ENCODE measurements around the gene IL1RL2.
A peak's percentile ranks its signal among the peaks of the same experiment; 100 is the strongest.

The IL1RL2 gene

DNA sequence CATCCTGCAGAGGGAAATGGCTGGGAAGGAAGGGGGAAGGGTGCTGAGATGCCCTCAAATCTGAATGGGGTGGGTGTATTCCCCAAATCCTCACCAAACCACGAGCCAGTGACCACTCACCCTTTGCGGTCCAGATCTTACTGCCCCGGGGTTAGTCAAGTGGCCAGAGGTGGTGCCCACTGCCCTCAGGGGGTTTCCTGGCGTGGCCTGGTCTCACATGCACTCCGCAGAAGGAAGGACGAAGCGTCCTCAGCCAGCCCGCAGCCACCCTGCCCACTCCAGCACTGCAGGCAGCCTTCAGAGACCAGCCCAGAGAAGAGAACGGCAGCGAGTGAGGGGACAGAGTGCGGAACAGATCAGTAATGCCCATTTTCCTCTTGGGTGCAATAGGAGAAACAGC, 50.4 kb downstream of the IL1RL2 start:
- H3K36me3 ChIP-seq (ENCODE audit: control insufficient read depth in 2 of 2, insufficient read depth in 2 of 2, low read length in 2 of 2) = no peaks in the 10 kb centered on the region
- peaks cover 4 to 8% of the 10 kb centered on the region in 2 donors for H3K4me1 ChIP-seq (ENCODE audit: control insufficient read depth in 2 of 2, insufficient read depth in 2 of 2, low read length in 2 of 2)

DNA sequence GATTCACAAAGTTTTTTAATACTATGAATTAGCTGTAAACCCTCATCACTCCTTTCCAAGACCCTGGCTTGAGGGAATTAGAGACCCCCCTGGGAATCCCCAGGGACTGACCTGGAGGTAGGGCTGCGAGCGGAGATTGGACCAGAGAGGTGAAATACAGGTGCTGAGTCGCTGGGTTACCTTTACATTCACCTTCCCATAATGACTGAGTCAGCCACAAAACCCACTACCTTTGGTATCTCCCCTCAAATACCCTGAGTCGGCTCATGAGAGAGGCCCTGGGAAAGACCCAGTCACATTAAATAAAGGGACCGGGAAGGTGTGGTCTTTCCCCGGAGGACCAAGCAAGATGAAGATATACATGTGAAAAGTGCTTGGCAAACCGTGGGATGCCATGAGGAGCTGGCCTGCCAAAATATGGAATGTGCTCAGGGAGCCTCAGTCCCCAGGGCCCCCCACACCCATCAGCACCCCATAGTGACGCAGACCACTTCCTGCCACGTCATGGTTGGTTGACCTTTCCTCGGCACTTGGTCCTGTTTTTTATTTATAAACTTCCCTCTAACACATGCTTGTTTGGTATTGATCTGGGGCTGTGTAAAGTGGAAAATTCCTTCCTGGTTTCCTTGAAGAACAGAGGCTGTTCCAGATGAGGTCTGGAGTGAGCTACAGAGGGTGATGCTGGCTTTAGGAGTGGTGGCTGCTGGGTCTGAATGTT, 51.4 kb downstream of the IL1RL2 start:
- no peaks in the 10 kb centered on the region for H3K9me3 ChIP-seq (ENCODE audit: control insufficient read depth in 2 of 2, low read length in 2 of 2)
- no peak overlapping the region for H3K4me3 ChIP-seq (ENCODE audit: low read length in 2 of 2)
- H3K9ac ChIP-seq (ENCODE audit: low read depth in 1 of 2, low read length in 2 of 2) = no peak overlapping the region
- no peak overlapping the region for H3K27ac ChIP-seq (ENCODE audit: low read depth in 2 of 2, low read length in 2 of 2)
- peaks cover 4 to 8% of the 10 kb centered on the region in 2 donors for H3K4me1 ChIP-seq (ENCODE audit: control insufficient read depth in 2 of 2, insufficient read depth in 2 of 2, low read length in 2 of 2)
- no peaks in the 10 kb centered on the region for H3K27me3 ChIP-seq (ENCODE audit: control insufficient read depth in 2 of 2, insufficient read depth in 2 of 2, low read length in 2 of 2)
- no peaks in the 10 kb centered on the region for H3K36me3 ChIP-seq (ENCODE audit: control insufficient read depth in 2 of 2, insufficient read depth in 2 of 2, low read length in 2 of 2)

More for the DNA sequence above, 50.4 kb downstream of the IL1RL2 start:
- Histone ChIP-seq H3K27ac (ENCODE audit: low read depth in 2 of 2, low read length in 2 of 2) (no peak overlapping the region), H3K9ac (ENCODE audit: low read depth in 1 of 2, low read length in 2 of 2) (no peak overlapping the region), H3K4me3 (ENCODE audit: low read length in 2 of 2) (no peak overlapping the region), H3K27me3 (ENCODE audit: control insufficient read depth in 2 of 2, insufficient read depth in 2 of 2, low read length in 2 of 2) (no peaks in the 10 kb centered on the region), H3K9me3 (ENCODE audit: control insufficient read depth in 2 of 2, low read length in 2 of 2) (no peaks in the 10 kb centered on the region)

DNA sequence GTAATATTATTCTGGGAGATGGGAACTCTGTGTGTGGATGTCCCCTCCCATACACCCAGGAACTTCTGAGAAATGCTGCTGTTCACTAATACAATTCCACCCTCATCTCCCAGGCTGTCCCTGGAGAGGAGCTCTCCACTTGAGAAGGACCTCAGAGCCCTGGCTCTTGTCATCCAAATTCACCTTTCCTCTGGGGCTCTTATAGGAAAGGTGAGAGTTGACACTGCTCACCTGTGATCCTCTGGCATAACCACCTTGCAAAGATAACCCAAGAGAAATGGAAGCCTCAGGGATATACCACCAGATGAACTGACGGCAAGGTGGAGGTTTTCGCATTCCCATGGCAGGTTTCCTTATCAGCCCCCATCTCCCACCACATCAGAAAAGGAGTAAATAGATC, 52.0 kb downstream of the IL1RL2 start:
- peaks cover 4 to 8% of the 10 kb centered on the region in 2 donors for H3K4me1 ChIP-seq (ENCODE audit: control insufficient read depth in 2 of 2, insufficient read depth in 2 of 2, low read length in 2 of 2)
- H3K27ac ChIP-seq (ENCODE audit: low read depth in 2 of 2, low read length in 2 of 2) = no peak overlapping the region
- no peaks in the 10 kb centered on the region for H3K27me3 ChIP-seq (ENCODE audit: control insufficient read depth in 2 of 2, insufficient read depth in 2 of 2, low read length in 2 of 2)
- no peaks in the 10 kb centered on the region for H3K9me3 ChIP-seq (ENCODE audit: control insufficient read depth in 2 of 2, low read length in 2 of 2)
- no peaks in the 10 kb centered on the region for H3K36me3 ChIP-seq (ENCODE audit: control insufficient read depth in 2 of 2, insufficient read depth in 2 of 2, low read length in 2 of 2)
- H3K9ac ChIP-seq (ENCODE audit: low read depth in 1 of 2, low read length in 2 of 2) = no peak overlapping the region
- no peak overlapping the region for H3K4me3 ChIP-seq (ENCODE audit: low read length in 2 of 2)

DNA sequence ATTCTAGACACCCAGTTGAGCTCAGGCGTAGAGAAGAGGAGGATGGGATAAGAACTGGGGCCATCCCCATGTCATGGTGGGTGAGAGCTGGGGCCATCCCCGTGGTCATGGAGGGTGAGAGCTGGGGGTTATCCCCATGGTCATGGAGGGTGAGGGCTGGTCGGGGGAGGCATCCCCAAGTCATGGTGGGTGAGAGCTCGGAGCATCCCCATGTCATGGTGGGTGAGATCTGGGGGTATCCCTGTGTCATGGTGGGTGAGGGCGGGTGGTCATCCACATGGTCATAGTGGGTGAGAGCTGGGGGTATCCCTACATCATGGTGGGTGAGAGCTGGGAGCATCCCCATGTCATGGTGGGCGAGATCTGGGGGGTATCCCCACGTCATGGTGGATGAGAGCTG, 52.5 kb downstream of the IL1RL2 start:
- no peaks in the 10 kb centered on the region for H3K27me3 ChIP-seq (ENCODE audit: control insufficient read depth in 2 of 2, insufficient read depth in 2 of 2, low read length in 2 of 2)
- peaks cover 4 to 8% of the 10 kb centered on the region in 2 donors for H3K4me1 ChIP-seq (ENCODE audit: control insufficient read depth in 2 of 2, insufficient read depth in 2 of 2, low read length in 2 of 2)
- no peak overlapping the region for H3K9ac ChIP-seq (ENCODE audit: low read depth in 1 of 2, low read length in 2 of 2)
- no peaks in the 10 kb centered on the region for H3K9me3 ChIP-seq (ENCODE audit: control insufficient read depth in 2 of 2, low read length in 2 of 2)
- H3K27ac ChIP-seq (ENCODE audit: low read depth in 2 of 2, low read length in 2 of 2) = no peak overlapping the region
- H3K4me3 ChIP-seq (ENCODE audit: low read length in 2 of 2) = no peak overlapping the region
- H3K36me3 ChIP-seq (ENCODE audit: control insufficient read depth in 2 of 2, insufficient read depth in 2 of 2, low read length in 2 of 2) = no peaks in the 10 kb centered on the region

DNA sequence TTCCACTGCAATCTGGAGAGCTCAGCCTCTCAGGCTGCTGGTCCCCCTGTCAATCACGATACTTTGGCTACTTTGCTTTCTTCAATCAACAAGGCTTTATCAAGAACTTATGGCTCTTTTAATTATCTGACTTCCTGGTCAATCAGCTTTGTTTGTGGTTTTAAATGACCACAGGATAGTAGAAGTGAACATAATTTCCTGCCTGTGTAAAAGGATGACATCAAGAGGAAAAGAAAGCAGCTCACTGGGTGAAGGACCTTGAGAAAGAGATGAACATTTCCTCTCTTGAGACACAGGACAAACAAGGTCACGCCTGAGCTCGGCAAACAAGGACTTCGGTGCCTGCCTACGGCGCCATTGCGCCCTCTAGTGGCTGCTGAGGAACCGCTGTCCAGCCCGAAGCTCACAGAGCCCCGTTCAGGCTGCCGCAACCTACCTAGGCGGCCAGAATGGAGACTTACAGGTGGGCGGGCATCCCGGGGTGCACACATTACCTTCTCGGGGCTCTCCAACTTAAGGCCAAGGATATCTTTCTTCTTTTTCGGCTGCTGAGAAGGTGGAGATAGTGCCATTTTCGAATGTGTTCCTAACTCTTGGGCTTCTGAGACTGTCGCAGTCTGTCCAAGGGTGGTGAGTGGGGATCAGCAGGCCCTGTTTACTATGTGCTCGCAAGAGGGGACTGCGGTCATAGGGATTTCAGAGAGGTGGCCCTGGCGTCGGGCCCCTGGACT, 54.0 kb downstream of the IL1RL2 start:
- Histone ChIP-seq H3K4me1 (ENCODE audit: control insufficient read depth in 2 of 2, insufficient read depth in 2 of 2, low read length in 2 of 2) (peaks cover 4 to 8% of the 10 kb centered on the region in 2 donors), H3K27me3 (ENCODE audit: control insufficient read depth in 2 of 2, insufficient read depth in 2 of 2, low read length in 2 of 2) (no peaks in the 10 kb centered on the region), H3K36me3 (ENCODE audit: control insufficient read depth in 2 of 2, insufficient read depth in 2 of 2, low read length in 2 of 2) (no peaks in the 10 kb centered on the region), H3K9ac (ENCODE audit: low read depth in 1 of 2, low read length in 2 of 2) (peak overlapping the region in 1 of 2 donors; percentile 63), H3K9me3 (ENCODE audit: control insufficient read depth in 2 of 2, low read length in 2 of 2) (no peaks in the 10 kb centered on the region), H3K27ac (ENCODE audit: low read depth in 2 of 2, low read length in 2 of 2) (peak overlapping the region; percentile 77 to 81), H3K4me3 (ENCODE audit: low read length in 2 of 2) (peak overlapping the region in 1 of 2 donors; percentile 38)

DNA sequence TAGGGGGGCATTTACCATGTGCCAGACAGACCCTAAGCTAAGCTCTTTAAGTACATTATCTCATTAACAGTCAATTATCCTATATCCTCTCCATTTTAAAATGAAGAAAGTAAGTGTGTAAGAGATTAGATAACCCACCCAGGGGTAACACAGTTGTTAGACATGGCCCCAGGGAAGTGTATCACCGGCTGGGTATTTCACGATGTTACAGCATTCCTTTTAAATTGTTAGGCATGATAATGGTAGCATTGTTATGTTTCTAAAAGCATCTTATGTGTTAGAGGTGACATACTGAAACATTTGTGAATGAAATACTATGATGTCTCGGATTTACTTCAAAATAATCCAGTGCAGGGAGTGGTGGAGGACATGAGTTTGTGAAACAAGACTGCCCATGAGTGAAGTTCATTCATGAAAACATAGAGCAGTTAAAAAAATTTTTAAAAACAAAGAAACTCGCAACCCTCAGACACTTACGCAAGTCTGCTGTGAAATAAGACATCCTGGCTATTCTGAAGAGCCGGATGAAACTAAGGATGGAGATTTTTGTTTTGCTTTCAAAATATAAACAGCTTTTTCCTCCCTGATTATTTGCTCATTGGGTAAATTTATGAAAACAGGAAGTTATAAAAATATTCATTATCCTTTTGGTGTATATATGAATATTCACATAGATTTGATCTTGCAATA, 54.9 kb downstream of the IL1RL2 start:
- Histone ChIP-seq H3K4me1 (ENCODE audit: control insufficient read depth in 2 of 2, insufficient read depth in 2 of 2, low read length in 2 of 2) (peaks cover 4 to 8% of the 10 kb centered on the region in 2 donors), H3K4me3 (ENCODE audit: low read length in 2 of 2) (no peak overlapping the region), H3K27me3 (ENCODE audit: control insufficient read depth in 2 of 2, insufficient read depth in 2 of 2, low read length in 2 of 2) (no peaks in the 10 kb centered on the region), H3K36me3 (ENCODE audit: control insufficient read depth in 2 of 2, insufficient read depth in 2 of 2, low read length in 2 of 2) (no peaks in the 10 kb centered on the region), H3K9me3 (ENCODE audit: control insufficient read depth in 2 of 2, low read length in 2 of 2) (no peaks in the 10 kb centered on the region), H3K9ac (ENCODE audit: low read depth in 1 of 2, low read length in 2 of 2) (no peak overlapping the region), H3K27ac (ENCODE audit: low read depth in 2 of 2, low read length in 2 of 2) (no peak overlapping the region)

DNA sequence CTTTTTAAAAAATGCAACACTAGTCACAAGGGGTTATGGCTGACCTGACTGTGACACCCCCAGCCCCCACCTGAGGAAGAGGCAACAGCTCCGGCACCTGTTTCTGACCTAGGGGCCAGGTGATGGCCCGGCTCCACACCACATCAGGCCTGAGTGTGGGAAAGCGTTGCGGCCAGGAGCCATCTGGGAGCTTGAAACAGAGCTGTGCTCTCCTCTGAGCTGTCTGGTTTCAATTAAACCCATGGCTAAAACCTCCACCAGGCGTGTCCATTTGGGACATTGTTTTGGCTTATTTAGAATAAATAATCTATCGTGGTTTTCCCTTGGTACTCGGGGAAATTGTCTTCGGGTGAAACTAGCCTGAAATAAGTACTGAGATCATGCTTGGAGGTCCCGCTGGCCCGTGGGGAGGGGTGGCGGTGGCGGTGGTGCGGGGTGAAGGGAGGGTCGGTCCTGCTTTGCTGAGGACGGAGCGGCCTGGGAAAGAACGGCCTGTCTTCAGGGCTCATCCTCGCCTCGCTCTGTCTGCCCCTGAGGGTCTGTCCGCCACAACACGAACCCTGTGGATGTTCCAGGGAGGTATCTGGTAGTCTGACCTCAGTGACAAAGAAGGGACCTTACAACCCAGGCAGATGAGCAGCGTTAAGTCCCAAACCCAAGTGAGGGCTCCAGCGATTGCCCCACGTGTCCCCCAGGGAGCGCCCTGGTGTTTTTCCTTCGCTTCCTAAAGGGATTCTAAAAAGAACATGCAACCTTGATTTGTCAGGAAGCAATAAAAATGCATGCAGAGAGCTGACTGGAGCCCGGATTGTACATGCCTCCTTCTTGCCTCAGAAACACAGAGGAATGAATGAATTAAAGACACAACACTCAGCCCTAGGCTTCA, 58.7 kb downstream of the IL1RL2 start:
- H3K27me3 ChIP-seq (ENCODE audit: control insufficient read depth in 2 of 2, insufficient read depth in 2 of 2, low read length in 2 of 2) = peaks cover 2 to 4% of the 10 kb centered on the region in 2 donors
- H3K9ac ChIP-seq (ENCODE audit: low read depth in 1 of 2, low read length in 2 of 2) = no peak overlapping the region
- H3K4me3 ChIP-seq (ENCODE audit: low read length in 2 of 2) = no peak overlapping the region
- peaks cover 4 to 6% of the 10 kb centered on the region in 2 donors for H3K4me1 ChIP-seq (ENCODE audit: control insufficient read depth in 2 of 2, insufficient read depth in 2 of 2, low read length in 2 of 2)
- no peak overlapping the region for H3K27ac ChIP-seq (ENCODE audit: low read depth in 2 of 2, low read length in 2 of 2)
- H3K9me3 ChIP-seq (ENCODE audit: control insufficient read depth in 2 of 2, low read length in 2 of 2) = no peaks in the 10 kb centered on the region
- H3K36me3 ChIP-seq (ENCODE audit: control insufficient read depth in 2 of 2, insufficient read depth in 2 of 2, low read length in 2 of 2) = no peaks in the 10 kb centered on the region

DNA sequence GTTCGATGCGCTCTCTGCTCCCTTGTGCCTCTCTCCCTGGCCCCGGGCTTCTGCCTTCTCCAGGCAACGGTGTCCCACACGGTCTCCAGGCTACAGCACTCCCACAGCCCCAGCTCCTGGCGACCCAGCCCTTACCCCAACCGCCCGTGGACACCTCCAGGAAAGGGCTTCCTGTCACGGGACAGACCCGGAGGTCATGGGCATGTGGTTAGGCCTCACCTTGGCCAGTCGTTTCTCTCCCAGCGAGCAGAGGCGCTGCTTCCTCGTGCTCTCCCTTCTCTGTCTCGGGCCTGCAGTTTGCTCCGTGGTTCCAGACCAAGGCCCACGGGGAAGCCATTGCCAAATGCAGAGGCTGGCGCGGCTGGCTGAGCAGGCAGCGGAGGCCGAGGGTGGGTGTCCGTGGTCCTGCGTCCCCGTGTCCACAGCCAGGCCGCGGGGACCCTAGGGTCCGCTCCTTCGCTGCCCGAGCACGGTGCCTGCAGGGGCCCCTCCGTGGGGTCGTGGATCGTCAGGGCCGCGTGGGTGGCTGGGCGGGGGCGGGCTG, 63.5 kb downstream of the IL1RL2 start:
- peaks cover 2 to 4% of the 10 kb centered on the region in 2 donors for H3K27me3 ChIP-seq (ENCODE audit: control insufficient read depth in 2 of 2, insufficient read depth in 2 of 2, low read length in 2 of 2)
- H3K4me3 ChIP-seq (ENCODE audit: low read length in 2 of 2) = no peak overlapping the region
- no peaks in the 10 kb centered on the region for H3K9me3 ChIP-seq (ENCODE audit: control insufficient read depth in 2 of 2, low read length in 2 of 2)
- H3K36me3 ChIP-seq (ENCODE audit: control insufficient read depth in 2 of 2, insufficient read depth in 2 of 2, low read length in 2 of 2) = no peaks in the 10 kb centered on the region
- H3K4me1 ChIP-seq (ENCODE audit: control insufficient read depth in 2 of 2, insufficient read depth in 2 of 2, low read length in 2 of 2) = peaks cover 4 to 8% of the 10 kb centered on the region in 2 donors
- H3K9ac ChIP-seq (ENCODE audit: low read depth in 1 of 2, low read length in 2 of 2) = no peak overlapping the region
- H3K27ac ChIP-seq (ENCODE audit: low read depth in 2 of 2, low read length in 2 of 2) = no peak overlapping the region

DNA sequence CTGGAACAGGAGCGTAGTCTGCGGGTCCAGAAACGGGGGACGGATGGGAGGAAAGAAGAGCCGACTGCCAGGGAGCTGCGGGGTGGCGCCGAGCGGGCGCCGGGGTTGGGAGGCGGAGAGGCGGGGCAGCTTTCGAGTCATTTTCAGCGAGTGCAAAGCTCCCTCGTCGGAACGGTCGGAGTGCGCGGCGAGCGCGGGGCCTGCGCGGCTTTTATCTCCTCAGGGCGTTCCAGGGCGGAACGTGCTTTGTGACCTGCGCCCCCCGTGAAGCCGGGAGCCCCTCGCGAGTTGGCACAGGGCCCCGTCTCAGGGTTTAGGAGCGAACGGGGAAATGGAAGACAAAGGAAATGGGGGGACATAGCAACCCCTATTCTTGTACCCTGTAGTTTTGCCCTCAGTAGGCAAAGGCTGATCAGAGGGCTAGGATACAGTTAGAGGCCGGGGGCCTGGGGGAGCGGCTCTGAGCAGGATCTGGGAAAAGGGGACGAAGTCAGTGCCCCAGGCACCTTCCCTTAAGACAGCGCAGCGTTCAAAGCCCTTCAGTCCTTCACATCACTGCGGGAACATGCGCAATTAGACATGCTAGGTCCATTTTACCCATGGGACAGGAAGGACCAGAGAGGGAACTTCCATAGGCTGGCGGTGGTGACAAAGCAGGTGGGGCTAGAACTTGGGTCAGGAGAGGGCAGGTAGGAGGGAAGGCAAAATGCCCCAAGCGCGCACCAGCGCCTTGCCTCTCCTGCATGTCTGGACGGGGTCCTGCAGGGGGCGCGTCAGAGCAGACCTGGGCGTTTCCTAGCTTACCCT, 64.4 kb downstream of the IL1RL2 start:
- H3K9ac ChIP-seq (ENCODE audit: low read depth in 1 of 2, low read length in 2 of 2) = peak overlapping the region in 1 of 2 donors; percentile 65
- H3K27me3 ChIP-seq (ENCODE audit: control insufficient read depth in 2 of 2, insufficient read depth in 2 of 2, low read length in 2 of 2) = peaks cover 2 to 4% of the 10 kb centered on the region in 2 donors
- H3K4me1 ChIP-seq (ENCODE audit: control insufficient read depth in 2 of 2, insufficient read depth in 2 of 2, low read length in 2 of 2) = peaks cover 4 to 8% of the 10 kb centered on the region in 2 donors
- H3K27ac ChIP-seq (ENCODE audit: low read depth in 2 of 2, low read length in 2 of 2) = no peak overlapping the region
- no peaks in the 10 kb centered on the region for H3K9me3 ChIP-seq (ENCODE audit: control insufficient read depth in 2 of 2, low read length in 2 of 2)
- peak overlapping the region; percentile 58 to 60 for H3K4me3 ChIP-seq (ENCODE audit: low read length in 2 of 2)
- H3K36me3 ChIP-seq (ENCODE audit: control insufficient read depth in 2 of 2, insufficient read depth in 2 of 2, low read length in 2 of 2) = no peaks in the 10 kb centered on the region
